Karpas-422 (cell line): ENCODE results near the gene ELFN2. TPM values are rescaled to one million over a fixed set of nuclear protein-coding genes. Genes with fewer than 3 reads are reported as not detected.
A peak's percentile ranks its signal among the peaks of the same experiment; 100 is the strongest.

Experiments used
- DNase-seq: peaks from one replicate; pipeline ENCODE4 v3.0.0-alpha.2; 2015
- H2AFZ ChIP-seq: fragments of 200-600 bp; sonication (generic); 2 replicates; pipeline ENCODE4 v1.6.1; 2014; ENCODE audit warnings: antibody characterized with exemption, low read length, mixed read lengths
- H3K27ac ChIP-seq: fragments of 200-600 bp; sonication (generic); 2 replicates; pipeline ENCODE4 v1.5.1; 2014; ENCODE audit warnings: mild to moderate bottlenecking, low read length, moderate library complexity
- H3K27me3 ChIP-seq: fragments of 200-600 bp; sonication (generic); 2 replicates; pipeline ENCODE4 v1.6.1; 2014; ENCODE audit warnings: low read length, mixed read lengths
- H3K36me3 ChIP-seq: fragments of 200-600 bp; sonication (generic); 2 replicates; pipeline ENCODE4 v1.6.1; 2014; ENCODE audit warnings: low read length, mixed read lengths; ENCODE audit not compliant: insufficient read depth
- H3K4me1 ChIP-seq: fragments of 200-600 bp; sonication (generic); 2 replicates; pipeline ENCODE4 v1.6.1; 2014; ENCODE audit warnings: mild to moderate bottlenecking, low read length, mixed read lengths
- H3K4me2 ChIP-seq: fragments of 200-600 bp; sonication (generic); 2 replicates; pipeline ENCODE4 v1.6.1; 2014; ENCODE audit warnings: low read length, low read depth, mild to moderate bottlenecking; ENCODE audit not compliant: poor library complexity, severe bottlenecking
- H3K4me3 ChIP-seq: fragments of 200-600 bp; sonication (generic); 2 replicates; pipeline ENCODE4 v1.5.1; 2014; ENCODE audit warnings: mild to moderate bottlenecking, antibody characterized with exemption, low read length, mixed read lengths
- H3K79me2 ChIP-seq: fragments of 200-600 bp; sonication (generic); 2 replicates; pipeline ENCODE4 v1.6.1; 2014; ENCODE audit warnings: mild to moderate bottlenecking, low read length, mixed read lengths
- H3K9ac ChIP-seq: fragments of 200-600 bp; sonication (generic); 2 replicates; pipeline ENCODE4 v1.6.0; 2014; ENCODE audit warnings: low read length
- H3K9me2 ChIP-seq: fragments of 200-600 bp; sonication (generic), shearing (Covaris generic); replicated peaks from 2 replicates; pipeline ENCODE4 v1.6.0; 2014; ENCODE audit warnings: mild to moderate bottlenecking, low read length, moderate library complexity; ENCODE audit not compliant: insufficient read depth
- H3K9me3 ChIP-seq: fragments of 300-700, 200-600 bp; sonication (generic); 2 replicates; pipeline ENCODE4 v1.6.1; 2014; ENCODE audit warnings: low read length, mixed read lengths
- H4K20me1 ChIP-seq: fragments of 200-600 bp; sonication (generic); 2 replicates; pipeline ENCODE4 v1.6.1; 2014; ENCODE audit warnings: mild to moderate bottlenecking, antibody characterized with exemption, low read length, low read depth; ENCODE audit not compliant: insufficient read depth
- total RNA-seq: library from RNA; depleted of rRNA; stranded (reverse); fragments of >200 nt; shearing (Covaris generic); gene quantifications from 2 replicates; pipeline ENCODE4 v1.2.3, GENCODE V29; 2014; ENCODE audit warnings: low replicate concordance

ELFN2 gene
- total RNA-seq, 1 experiment from 2014 or later = not detected

GRCh38 chr22:37459206-37459605 lies 31.9 kb upstream of the ELFN2 start:
- H4K20me1 ChIP-seq = peaks cover 17% of the 10 kb centered on the region
- DNase-seq = no peak

GRCh38 chr22:37457093-37457893 lies 30.0 kb upstream of the ELFN2 start:
- Histone ChIP-seq H4K20me1 (peaks cover 7% of the 10 kb centered on the region; the same call in 1 of the 2 replicates), H3K4me3 (no peak overlapping the region), H2AFZ (no peak overlapping the region), H3K4me1 (no peaks in the 10 kb centered on the region), H3K36me3 (no peaks in the 10 kb centered on the region), H3K79me2 (no peaks in the 10 kb centered on the region), H3K9me3 (no peaks in the 10 kb centered on the region), H3K27me3 (no peaks in the 10 kb centered on the region), H3K9me2 (no peaks in the 10 kb centered on the region), H3K27ac (no peak overlapping the region), H3K9ac (no peak overlapping the region), H3K4me2 (no peak overlapping the region)
- peak; percentile 90 for DNase-seq

More at GRCh38 chr22:37459206-37459605, 31.9 kb upstream of the ELFN2 start:
- H3K4me2 ChIP-seq = no peak overlapping the region
- H3K4me1 ChIP-seq = peaks cover 4% of the 10 kb centered on the region
- no peaks in the 10 kb centered on the region for H3K9me2 ChIP-seq
- H3K27ac ChIP-seq = no peak overlapping the region
- H3K4me3 ChIP-seq = no peak overlapping the region
- no peaks in the 10 kb centered on the region for H3K9me3 ChIP-seq
- no peak overlapping the region for H3K9ac ChIP-seq
- H3K27me3 ChIP-seq = no peaks in the 10 kb centered on the region
- no peak overlapping the region for H2AFZ ChIP-seq
- no peaks in the 10 kb centered on the region for H3K79me2 ChIP-seq
- H3K36me3 ChIP-seq = no peaks in the 10 kb centered on the region

- H3K36me3 ChIP-seq = no peaks in the 10 kb centered on the region
- peaks cover 3% of the 10 kb centered on the region; the same call in 1 of the 2 replicates for H4K20me1 ChIP-seq
- H3K9me2 ChIP-seq = no peaks in the 10 kb centered on the region
- DNase-seq = no peak
- no peaks in the 10 kb centered on the region for H3K9me3 ChIP-seq
- H3K27me3 ChIP-seq = no peaks in the 10 kb centered on the region
- no peak overlapping the region for H2AFZ ChIP-seq
- H3K4me2 ChIP-seq = no peak overlapping the region
- no peak overlapping the region for H3K27ac ChIP-seq
- H3K79me2 ChIP-seq = no peaks in the 10 kb centered on the region
- H3K4me3 ChIP-seq = no peak overlapping the region
- no peaks in the 10 kb centered on the region for H3K4me1 ChIP-seq
- no peak overlapping the region for H3K9ac ChIP-seq
These were observed 29.1 kb upstream of the ELFN2 start for GRCh38 chr22:37456346-37456745.

- Histone ChIP-seq H3K27me3 (no peaks in the 10 kb centered on the region), H2AFZ (no peak overlapping the region), H3K9me2 (no peaks in the 10 kb centered on the region), H3K4me1 (no peaks in the 10 kb centered on the region), H3K36me3 (no peaks in the 10 kb centered on the region), H4K20me1 (peaks cover 3% of the 10 kb centered on the region; the same call in 1 of the 2 replicates), H3K9me3 (no peaks in the 10 kb centered on the region), H3K4me3 (no peak overlapping the region), H3K27ac (no peak overlapping the region), H3K79me2 (no peaks in the 10 kb centered on the region), H3K9ac (no peak overlapping the region), H3K4me2 (no peak overlapping the region)
- DNase-seq = no peak
These were observed 28.6 kb upstream of the ELFN2 start for GRCh38 chr22:37455896-37456295.

GRCh38 chr22:37454857-37455686 lies 27.8 kb upstream of the ELFN2 start:
- Histone ChIP-seq H3K4me3 (no peak overlapping the region), H3K27me3 (no peaks in the 10 kb centered on the region), H3K4me1 (peaks cover 5% of the 10 kb centered on the region; the same call in 1 of the 2 replicates), H3K79me2 (no peaks in the 10 kb centered on the region), H4K20me1 (peaks cover 3% of the 10 kb centered on the region; the same call in 1 of the 2 replicates), H2AFZ (no peak overlapping the region), H3K4me2 (no peak overlapping the region), H3K27ac (no peak overlapping the region), H3K9ac (no peak overlapping the region), H3K36me3 (no peaks in the 10 kb centered on the region), H3K9me2 (no peaks in the 10 kb centered on the region), H3K9me3 (no peaks in the 10 kb centered on the region)
- no peak for DNase-seq

GRCh38 chr22:37453696-37454095 lies 26.4 kb upstream of the ELFN2 start:
- H3K9me3 ChIP-seq = no peaks in the 10 kb centered on the region
- no peak overlapping the region for H2AFZ ChIP-seq
- H3K27me3 ChIP-seq = no peaks in the 10 kb centered on the region
- H3K79me2 ChIP-seq = no peaks in the 10 kb centered on the region
- H3K27ac ChIP-seq = no peak overlapping the region
- peaks cover 5% of the 10 kb centered on the region; the same call in 1 of the 2 replicates for H3K4me1 ChIP-seq
- H3K4me3 ChIP-seq = no peak overlapping the region
- H3K9me2 ChIP-seq = no peaks in the 10 kb centered on the region
- no peaks in the 10 kb centered on the region for H3K36me3 ChIP-seq
- DNase-seq = no peak
- no peak overlapping the region for H3K9ac ChIP-seq
- peaks cover 3% of the 10 kb centered on the region; the same call in 1 of the 2 replicates for H4K20me1 ChIP-seq
- no peak overlapping the region for H3K4me2 ChIP-seq

GRCh38 chr22:37451218-37451617 lies 23.9 kb upstream of the ELFN2 start:
- no peak overlapping the region for H3K4me3 ChIP-seq
- H3K9me2 ChIP-seq = no peaks in the 10 kb centered on the region
- no peak for DNase-seq
- no peaks in the 10 kb centered on the region for H4K20me1 ChIP-seq
- H3K9ac ChIP-seq = no peak overlapping the region
- H3K27ac ChIP-seq = no peak overlapping the region
- H3K36me3 ChIP-seq = no peaks in the 10 kb centered on the region
- H3K9me3 ChIP-seq = no peaks in the 10 kb centered on the region
- H3K27me3 ChIP-seq = no peaks in the 10 kb centered on the region
- peaks cover 5% of the 10 kb centered on the region; the same call in 1 of the 2 replicates for H3K4me1 ChIP-seq
- H3K79me2 ChIP-seq = no peaks in the 10 kb centered on the region
- no peak overlapping the region for H2AFZ ChIP-seq
- H3K4me2 ChIP-seq = no peak overlapping the region
